ENCODE results near the gene PCBP3.
A peak's percentile ranks its signal among the peaks of the same experiment; 100 is the strongest.
"Not testable (repeated sequence)": the region's sequence is repeated elsewhere in the genome, so short reads cannot be mapped to it uniquely, and the experiment has no call there.

PCBP3 gene

GRCh38 chr21:45704311-45705108, 61.0 kb downstream of the PCBP3 start:
- H3K4me3 Mint-ChIP-seq = no peak overlapping the region
- no peaks in the 10 kb centered on the region for H3K36me3 Mint-ChIP-seq
- H3K27me3 Mint-ChIP-seq = peaks cover 6% of the 10 kb centered on the region
- no peaks in the 10 kb centered on the region for H3K9me3 Mint-ChIP-seq
- DNase-seq (ENCODE audit: low spot score in 2 of 2) (no peak), ATAC-seq (ENCODE audit: low read depth) (no peak)
- no peak overlapping the region for H3K27ac Mint-ChIP-seq
- H3K4me1 Mint-ChIP-seq = no peaks in the 10 kb centered on the region

DNA sequence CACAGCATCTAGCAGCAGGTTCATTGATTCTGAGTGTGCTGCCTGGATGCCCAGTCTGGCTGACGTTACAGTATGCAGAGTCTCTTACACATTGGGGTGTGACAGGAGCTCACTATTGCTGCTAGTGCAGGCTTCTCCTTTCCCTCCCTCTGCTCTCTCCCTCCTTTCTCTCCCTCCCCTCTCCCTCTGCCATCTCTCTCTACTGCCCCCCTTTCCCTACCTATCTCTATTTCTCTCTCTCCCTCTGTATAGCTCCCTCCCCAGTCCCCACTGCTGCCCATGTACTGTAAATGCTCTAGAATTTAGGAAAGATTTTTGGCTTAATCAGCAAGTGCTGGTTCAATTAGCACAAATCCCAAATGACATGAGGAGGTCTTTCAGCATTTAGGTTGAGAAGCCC, 62.8 kb downstream of the PCBP3 start:
- Mint-ChIP-seq H3K27ac (peak overlapping the region; percentile 51), H3K27me3 (peaks cover 6% of the 10 kb centered on the region), H3K9me3 (no peaks in the 10 kb centered on the region), H3K4me1 (no peaks in the 10 kb centered on the region), H3K4me3 (no peak overlapping the region), H3K36me3 (no peaks in the 10 kb centered on the region)
- ATAC-seq (ENCODE audit: low read depth) (no peak), DNase-seq (ENCODE audit: low spot score in 2 of 2) (no peak)

DNA sequence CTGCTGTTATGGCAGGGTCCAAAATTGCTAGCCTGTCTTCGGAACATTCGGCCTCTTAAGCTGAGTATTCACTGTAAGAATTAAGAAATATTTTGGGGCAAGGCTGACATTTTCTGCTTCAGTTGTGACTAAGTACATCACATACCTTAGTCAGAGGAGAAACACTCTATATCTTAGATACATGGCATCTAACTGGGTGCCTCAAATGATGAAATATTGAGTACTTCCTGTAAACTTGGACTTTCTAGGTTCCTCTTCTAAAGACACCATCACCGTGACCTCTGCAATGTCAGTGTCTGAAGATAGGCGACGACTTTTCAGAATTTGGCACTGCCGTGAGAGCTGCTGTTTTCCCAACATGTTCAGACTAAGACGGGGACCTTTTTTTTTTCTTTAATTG, 65.6 kb downstream of the PCBP3 start:
- ATAC-seq (ENCODE audit: low read depth) = no peak
- Mint-ChIP-seq H3K36me3 (peaks cover 10% of the 10 kb centered on the region), H3K27me3 (peaks cover 3% of the 10 kb centered on the region), H3K27ac (no peak overlapping the region), H3K4me3 (no peak overlapping the region), H3K9me3 (peaks cover 8% of the 10 kb centered on the region), H3K4me1 (no peaks in the 10 kb centered on the region)
- DNase-seq (ENCODE audit: low spot score in 2 of 2) = no peak

GRCh38 chr21:45709696-45710268, 66.3 kb downstream of the PCBP3 start:
- DNase-seq (ENCODE audit: low spot score in 2 of 2) = no peak
- Mint-ChIP-seq H3K4me3 (no peak overlapping the region), H3K27ac (no peak overlapping the region), H3K36me3 (peaks cover 12% of the 10 kb centered on the region), H3K27me3 (peaks cover 3% of the 10 kb centered on the region), H3K9me3 (peaks cover 8% of the 10 kb centered on the region), H3K4me1 (no peaks in the 10 kb centered on the region)
- no peak for ATAC-seq (ENCODE audit: low read depth)

DNA sequence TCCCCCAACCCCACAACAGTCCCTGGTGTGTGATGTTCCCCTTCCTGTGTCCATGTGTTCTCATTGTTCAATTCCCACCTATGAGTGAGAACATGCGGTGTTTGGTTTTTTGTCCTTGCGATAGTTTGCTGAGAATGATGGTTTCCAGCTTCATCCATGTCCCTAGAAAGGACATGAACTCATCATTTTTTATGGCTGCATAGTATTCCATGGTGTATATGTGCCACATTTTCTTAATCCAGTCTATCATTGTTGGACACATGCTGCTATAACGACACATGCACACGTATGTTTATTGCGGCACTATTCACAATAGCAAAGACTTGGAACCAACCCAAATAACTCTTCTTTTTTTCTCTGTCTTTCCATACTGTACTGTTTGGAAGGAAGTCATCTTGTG, 66.8 kb downstream of the PCBP3 start:
- not testable (repeated sequence) for H3K27me3 Mint-ChIP-seq; H3K4me3 Mint-ChIP-seq; H3K27ac Mint-ChIP-seq; H3K4me1 Mint-ChIP-seq; H3K9me3 Mint-ChIP-seq; DNase-seq (ENCODE audit: low spot score in 2 of 2); ATAC-seq (ENCODE audit: low read depth)
- peaks cover 12% of the 10 kb centered on the region for H3K36me3 Mint-ChIP-seq

- Mint-ChIP-seq H3K36me3 (peaks cover 15% of the 10 kb centered on the region), H3K4me1 (no peaks in the 10 kb centered on the region), H3K9me3 (peaks cover 12% of the 10 kb centered on the region), H3K27ac (no peak overlapping the region), H3K4me3 (no peak overlapping the region), H3K27me3 (peaks cover 5% of the 10 kb centered on the region)
- DNase-seq (ENCODE audit: low spot score in 2 of 2) = no peak
- no peak for ATAC-seq (ENCODE audit: low read depth)
Observed at GRCh38 chr21:45713613-45714012, 70.1 kb downstream of the PCBP3 start.

DNA sequence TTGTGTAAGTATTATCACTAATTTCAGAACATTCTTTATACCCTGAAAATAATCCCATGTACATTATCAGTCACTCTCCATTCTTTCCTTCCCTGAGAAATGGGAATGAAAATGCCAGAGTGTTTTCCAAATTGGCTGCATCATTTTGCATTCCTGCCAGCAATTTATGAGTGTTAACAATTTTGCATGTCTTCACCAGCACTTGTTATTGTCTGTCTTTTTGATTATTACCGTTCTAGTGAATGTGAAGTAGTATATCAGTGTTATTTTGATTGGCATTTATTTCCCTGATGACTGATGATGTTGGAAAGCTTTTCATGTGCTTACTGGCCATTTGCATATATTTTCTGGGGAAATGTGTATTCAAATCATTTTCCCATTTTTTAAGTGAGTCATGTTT, 71.9 kb downstream of the PCBP3 start:
- Mint-ChIP-seq H3K36me3 (peaks cover 15% of the 10 kb centered on the region), H3K4me1 (peaks cover 3% of the 10 kb centered on the region), H3K9me3 (peaks cover 12% of the 10 kb centered on the region), H3K27me3 (peaks cover 8% of the 10 kb centered on the region), H3K4me3 (no peak overlapping the region), H3K27ac (no peak overlapping the region)
- ATAC-seq (ENCODE audit: low read depth) = no peak
- no peak for DNase-seq (ENCODE audit: low spot score in 2 of 2)

DNA sequence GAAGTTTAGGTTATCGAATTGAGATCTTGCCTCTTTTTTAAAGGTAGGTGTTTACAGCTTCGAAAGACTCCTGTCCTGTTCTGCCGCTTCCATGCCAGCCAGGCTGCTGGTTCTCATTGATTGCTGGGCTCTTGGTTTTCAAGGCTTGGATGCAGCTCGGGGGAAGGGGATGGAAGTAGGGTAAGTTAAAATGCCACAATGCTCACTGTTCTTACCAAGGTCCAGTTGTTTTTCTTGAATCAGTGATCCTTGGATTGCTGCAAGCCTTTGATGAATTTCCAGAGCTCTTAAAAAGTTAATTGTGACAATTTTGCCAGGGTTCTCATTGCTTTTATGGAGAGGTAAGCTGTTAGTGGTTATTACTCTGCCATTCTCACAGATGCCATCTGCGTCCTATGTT, 74.9 kb downstream of the PCBP3 start:
- H3K4me3 Mint-ChIP-seq = no peak overlapping the region
- peaks cover 3% of the 10 kb centered on the region for H3K4me1 Mint-ChIP-seq
- H3K9me3 Mint-ChIP-seq = peaks cover 7% of the 10 kb centered on the region
- no peak overlapping the region for H3K27ac Mint-ChIP-seq
- peaks cover 9% of the 10 kb centered on the region for H3K36me3 Mint-ChIP-seq
- ATAC-seq (ENCODE audit: low read depth) = no peak
- H3K27me3 Mint-ChIP-seq = peaks cover 8% of the 10 kb centered on the region
- no peak for DNase-seq (ENCODE audit: low spot score in 2 of 2)

DNA sequence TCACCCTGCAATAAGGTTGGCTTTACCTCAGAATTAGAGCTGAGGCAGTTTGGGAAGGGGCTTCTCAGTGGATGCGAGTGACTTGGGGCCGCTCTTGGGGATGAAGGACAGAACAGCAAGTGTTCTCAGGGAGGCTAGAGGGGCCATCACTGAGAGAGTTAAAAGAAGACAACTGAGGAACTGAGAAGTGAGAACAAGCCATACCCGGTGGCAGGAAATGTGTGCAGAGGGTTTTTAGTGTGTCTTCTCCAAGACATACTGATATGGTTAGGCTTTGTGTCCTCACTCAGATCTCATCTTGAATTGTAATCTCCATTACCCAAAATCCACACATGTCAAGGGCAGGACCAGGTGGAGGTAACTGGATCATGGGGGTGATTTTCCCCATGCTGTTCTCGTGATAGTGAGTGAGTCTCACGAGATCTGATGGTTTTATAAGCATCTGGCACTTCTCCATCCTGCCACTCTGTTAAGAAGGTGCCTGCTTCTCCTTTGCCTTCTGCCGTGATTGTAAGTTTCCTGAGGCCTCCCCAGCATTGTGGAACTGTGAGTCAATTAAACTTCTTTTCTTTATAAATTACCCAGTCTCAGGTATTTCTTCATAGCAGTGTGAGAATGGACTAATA, 75.8 kb downstream of the PCBP3 start:
- no peak overlapping the region for H3K4me3 Mint-ChIP-seq

GRCh38 chr21:45720204-45720603, 76.7 kb downstream of the PCBP3 start:
- H3K9me3 Mint-ChIP-seq; H3K4me3 Mint-ChIP-seq; DNase-seq (ENCODE audit: low spot score in 2 of 2): not testable (repeated sequence)

More for the DNA sequence above, 75.8 kb downstream of the PCBP3 start:
- DNase-seq (ENCODE audit: low spot score in 2 of 2) (no peak), ATAC-seq (ENCODE audit: low read depth) (no peak)
- Mint-ChIP-seq H3K4me1 (peaks cover 3% of the 10 kb centered on the region), H3K9me3 (peaks cover 4% of the 10 kb centered on the region), H3K36me3 (peaks cover 3% of the 10 kb centered on the region), H3K27ac (no peak overlapping the region), H3K27me3 (peaks cover 6% of the 10 kb centered on the region)

DNA sequence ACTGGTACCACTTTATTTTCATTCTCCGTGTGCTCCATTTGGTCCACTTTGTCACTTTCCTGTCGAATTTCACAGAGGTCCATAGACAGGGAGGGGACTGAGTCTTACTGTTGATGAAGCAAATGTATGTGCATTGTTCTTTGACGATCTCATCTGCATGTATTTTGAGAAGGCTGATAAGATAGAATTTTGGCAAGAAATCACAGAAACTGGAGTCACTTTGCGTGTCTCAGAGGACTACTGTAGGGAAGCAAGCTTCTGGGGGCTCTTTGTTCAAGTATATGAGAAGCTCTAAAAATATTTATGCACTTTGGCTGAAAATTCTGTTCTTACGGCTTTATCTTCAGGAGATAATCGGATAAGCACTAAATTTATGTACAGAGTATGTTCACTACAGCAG, 78.1 kb downstream of the PCBP3 start:
- H3K36me3 Mint-ChIP-seq = no peaks in the 10 kb centered on the region
- peaks cover 8% of the 10 kb centered on the region for H3K27me3 Mint-ChIP-seq
- no peak for DNase-seq (ENCODE audit: low spot score in 2 of 2)
- H3K4me3 Mint-ChIP-seq = no peak overlapping the region
- no peak for ATAC-seq (ENCODE audit: low read depth)
- peaks cover 3% of the 10 kb centered on the region for H3K4me1 Mint-ChIP-seq
- H3K27ac Mint-ChIP-seq = no peak overlapping the region
- H3K9me3 Mint-ChIP-seq = no peaks in the 10 kb centered on the region

More at GRCh38 chr21:45720204-45720603, 76.7 kb downstream of the PCBP3 start:
- H3K36me3 Mint-ChIP-seq; H3K27me3 Mint-ChIP-seq; ATAC-seq (ENCODE audit: low read depth); H3K27ac Mint-ChIP-seq; H3K4me1 Mint-ChIP-seq: not testable (repeated sequence)

- Mint-ChIP-seq H3K27ac (no peak overlapping the region), H3K4me1 (peaks cover 3% of the 10 kb centered on the region), H3K27me3 (peaks cover 10% of the 10 kb centered on the region), H3K36me3 (no peaks in the 10 kb centered on the region), H3K4me3 (no peak overlapping the region), H3K9me3 (no peaks in the 10 kb centered on the region)
- ATAC-seq (ENCODE audit: low read depth) (no peak), DNase-seq (ENCODE audit: low spot score in 2 of 2) (no peak)
Observed at GRCh38 chr21:45723049-45723958, 79.8 kb downstream of the PCBP3 start.

- peaks cover 7% of the 10 kb centered on the region for H3K27me3 Mint-ChIP-seq
- no peak overlapping the region for H3K27ac Mint-ChIP-seq
- ATAC-seq (ENCODE audit: low read depth) (no peak), DNase-seq (ENCODE audit: low spot score in 2 of 2) (no peak)
- H3K36me3 Mint-ChIP-seq = no peaks in the 10 kb centered on the region
- H3K4me3 Mint-ChIP-seq = no peak overlapping the region
- no peaks in the 10 kb centered on the region for H3K9me3 Mint-ChIP-seq
- no peaks in the 10 kb centered on the region for H3K4me1 Mint-ChIP-seq
Observed at GRCh38 chr21:45724345-45724961, 80.9 kb downstream of the PCBP3 start.

Data from memory B cell (primary cell).